IgD-negative memory B cell (primary cell): ENCODE data around the gene CYREN. TPM values are rescaled to one million over a fixed set of nuclear protein-coding genes. Genes with fewer than 3 reads are reported as not detected.
A peak's percentile ranks its signal among the peaks of the same experiment; 100 is the strongest.
"Not testable (repeated sequence)": the region's sequence is repeated elsewhere in the genome, so short reads cannot be mapped to it uniquely, and the experiment has no call there.

Source experiments
- H3K27ac Mint-ChIP-seq, 3 donors: one replicate each; pipeline ENCODE4 v1.8.0; 2020 to 2022; ENCODE audit warnings: mild to moderate bottlenecking in 3 of 3, mixed read lengths in 3 of 3, moderate library complexity in 1 of 3
- H3K27me3 Mint-ChIP-seq: one replicate; pipeline ENCODE4 v1.8.0; 2021; ENCODE audit warnings: mixed read lengths
- H3K36me3 Mint-ChIP-seq: one replicate; pipeline ENCODE4 v1.8.0; 2020; ENCODE audit warnings: mild to moderate bottlenecking, mixed read lengths
- H3K4me1 Mint-ChIP-seq, 3 donors: one replicate each; pipeline ENCODE4 v1.8.0; 2020 to 2022; ENCODE audit warnings: mixed read lengths in 3 of 3, mild to moderate bottlenecking in 1 of 3
- H3K4me3 Mint-ChIP-seq, 4 donors: one replicate each; pipeline ENCODE4 v1.8.0; 2020 to 2022; ENCODE audit warnings: mild to moderate bottlenecking in 4 of 4, mixed read lengths in 4 of 4, moderate library complexity in 3 of 4
- H3K9me3 Mint-ChIP-seq, 3 donors: one replicate each; pipeline ENCODE4 v1.8.0; 2020 to 2021; ENCODE audit warnings: mixed read lengths in 3 of 3, mild to moderate bottlenecking in 1 of 3
- polyA plus RNA-seq: library from polyadenylated mRNA; unstranded; fragments of 300-500 nt; fragmentation: Illumina TruSeq; gene quantifications from one replicate; pipeline ENCODE4 v1.2.3, GENCODE V29; 2021

CYREN gene, protein sequence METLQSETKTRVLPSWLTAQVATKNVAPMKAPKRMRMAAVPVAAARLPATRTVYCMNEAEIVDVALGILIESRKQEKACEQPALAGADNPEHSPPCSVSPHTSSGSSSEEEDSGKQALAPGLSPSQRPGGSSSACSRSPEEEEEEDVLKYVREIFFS
- 39.5 TPM for polyA plus RNA-seq

DNA sequence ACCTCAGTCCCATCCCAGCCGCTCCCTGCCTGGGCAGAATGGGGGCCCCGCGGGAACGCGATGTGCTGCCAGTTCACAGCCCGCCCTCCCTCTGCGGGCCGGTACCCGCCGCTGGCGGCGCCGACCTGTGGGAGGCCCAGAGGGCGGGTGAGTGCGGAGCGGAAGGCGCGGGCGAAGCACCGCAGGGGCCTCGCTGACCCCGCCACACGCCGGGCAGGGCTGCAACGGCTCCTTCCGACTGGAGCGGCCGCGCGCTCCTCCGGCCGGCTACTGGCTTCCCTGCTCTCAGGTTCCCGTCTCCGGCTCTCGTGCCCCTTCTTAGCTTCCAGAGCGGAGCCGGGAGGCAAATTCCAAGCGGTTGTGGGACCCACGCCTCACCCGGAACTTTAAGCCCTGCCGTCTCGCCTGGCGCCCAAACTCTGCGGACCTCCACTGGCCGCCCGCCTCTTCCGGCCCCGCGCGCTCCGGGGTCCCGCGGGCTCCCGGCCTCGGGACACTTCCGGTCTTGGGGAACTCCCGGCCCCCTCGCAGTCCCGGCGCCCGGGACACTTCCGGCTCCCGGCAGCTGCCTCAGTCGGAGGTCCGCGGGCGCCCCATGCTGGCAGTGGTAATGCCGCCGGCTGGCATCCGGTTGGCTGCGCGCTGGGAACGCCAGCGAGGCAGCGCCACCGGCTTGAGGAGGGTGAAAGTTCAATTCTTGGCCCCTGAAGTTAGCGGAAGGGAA lies at the start of gene CYREN:
Gene CYREN (minus strand): TSS at position 434 of the 724 bp plus-strand sequence. CDS start 1,785 bp downstream, outside the sequence.
- Mint-ChIP-seq H3K27me3 (no peaks in the 10 kb centered on the region), H3K9me3 (peaks cover 0 to 2% (median 0%) of the 10 kb centered on the region in 3 donors), H3K4me1 (peaks cover 30 to 37% (median 35%) of the 10 kb centered on the region in 3 donors), H3K36me3 (no peaks in the 10 kb centered on the region), H3K27ac (peak within 1 kb of the TSS; percentile 96 to 99 (median 98)), H3K4me3 (peak within 1 kb of the TSS; percentile 83 to 98 (median 91))

GRCh38 chr7:135217645-135218509 lies 47.4 kb upstream of the CYREN start:
- Mint-ChIP-seq H3K27ac (no peak overlapping the region), H3K4me1 (peaks cover 0 to 5% (median 0%) of the 10 kb centered on the region in 3 donors), H3K27me3 (peaks cover 3% of the 10 kb centered on the region), H3K36me3 (peaks cover 2% of the 10 kb centered on the region), H3K9me3 (no peaks in the 10 kb centered on the region), H3K4me3 (no peak overlapping the region)

GRCh38 chr7:135215698-135216097 lies 45.2 kb upstream of the CYREN start:
- H3K27ac Mint-ChIP-seq, result no peak overlapping the region
- H3K9me3 Mint-ChIP-seq, result no peaks in the 10 kb centered on the region
- H3K27me3 Mint-ChIP-seq, result peaks cover 3% of the 10 kb centered on the region
- H3K4me3 Mint-ChIP-seq, result peak overlapping the region in 1 of 4 donors; percentile 33
- H3K4me1 Mint-ChIP-seq, result peaks cover 0 to 6% (median 2%) of the 10 kb centered on the region in 3 donors
- no peaks in the 10 kb centered on the region for H3K36me3 Mint-ChIP-seq

GRCh38 chr7:135215180-135215579 lies 44.7 kb upstream of the CYREN start:
- H3K4me1 Mint-ChIP-seq, result peaks cover 0 to 9% (median 5%) of the 10 kb centered on the region in 3 donors
- H3K27me3 Mint-ChIP-seq, result peaks cover 3% of the 10 kb centered on the region
- no peak overlapping the region for H3K27ac Mint-ChIP-seq
- no peaks in the 10 kb centered on the region for H3K9me3 Mint-ChIP-seq
- H3K4me3 Mint-ChIP-seq, result peak overlapping the region in 1 of 4 donors; percentile 33
- H3K36me3 Mint-ChIP-seq, result no peaks in the 10 kb centered on the region

GRCh38 chr7:135213831-135214230 lies 43.3 kb upstream of the CYREN start:
- H3K9me3 Mint-ChIP-seq, result no peaks in the 10 kb centered on the region
- peak overlapping the region in 3 of 4 donors; percentile 20 to 84 (median 58) for H3K4me3 Mint-ChIP-seq
- H3K27ac Mint-ChIP-seq, result peak overlapping the region in 1 of 3 donors; percentile 12
- H3K27me3 Mint-ChIP-seq, result peaks cover 2% of the 10 kb centered on the region
- peaks cover 3 to 14% (median 9%) of the 10 kb centered on the region in 3 donors for H3K4me1 Mint-ChIP-seq
- no peaks in the 10 kb centered on the region for H3K36me3 Mint-ChIP-seq

DNA sequence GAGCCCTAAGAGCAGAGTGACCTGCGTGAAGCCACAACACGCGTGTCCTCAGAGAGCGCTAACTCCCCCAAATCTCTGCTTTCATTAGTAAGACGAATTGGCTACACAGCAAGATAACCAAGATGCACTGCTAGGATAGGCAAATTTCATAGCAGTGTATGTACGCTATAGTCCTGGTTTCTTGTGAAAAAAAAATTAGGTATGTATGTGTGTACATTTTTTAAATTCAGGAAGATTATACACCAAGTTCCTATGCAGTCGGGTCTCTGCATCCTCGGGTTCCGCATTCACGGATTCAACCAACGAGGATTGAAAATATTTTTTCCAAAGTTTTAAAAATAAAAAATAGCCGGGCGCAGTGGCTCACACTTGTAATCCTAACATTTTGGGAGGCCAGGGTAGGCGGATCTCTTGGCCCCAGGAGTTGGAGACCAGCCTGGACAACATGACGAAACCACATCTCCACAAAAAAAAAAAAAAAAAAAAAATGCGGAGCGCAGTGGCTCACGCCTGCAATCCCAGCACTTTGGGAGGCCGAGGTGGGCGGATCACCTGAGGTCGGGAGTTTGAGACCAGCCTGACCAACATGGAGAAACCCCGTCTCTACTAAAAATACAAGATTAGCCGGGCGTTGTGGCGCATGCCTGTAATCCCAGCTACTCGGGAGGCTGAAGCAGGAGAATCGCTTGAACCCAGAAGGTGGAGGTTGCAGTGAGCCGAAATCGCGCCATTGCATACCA lies 41.6 kb upstream of the CYREN start:
- Mint-ChIP-seq H3K27ac (peak overlapping the region; percentile 64 to 94 (median 83)), H3K4me1 (peaks cover 18 to 29% (median 20%) of the 10 kb centered on the region in 3 donors), H3K4me3 (peak overlapping the region; percentile 89 to 98 (median 96))
- H3K27me3 Mint-ChIP-seq, H3K9me3 Mint-ChIP-seq, H3K36me3 Mint-ChIP-seq: not testable (repeated sequence)

DNA sequence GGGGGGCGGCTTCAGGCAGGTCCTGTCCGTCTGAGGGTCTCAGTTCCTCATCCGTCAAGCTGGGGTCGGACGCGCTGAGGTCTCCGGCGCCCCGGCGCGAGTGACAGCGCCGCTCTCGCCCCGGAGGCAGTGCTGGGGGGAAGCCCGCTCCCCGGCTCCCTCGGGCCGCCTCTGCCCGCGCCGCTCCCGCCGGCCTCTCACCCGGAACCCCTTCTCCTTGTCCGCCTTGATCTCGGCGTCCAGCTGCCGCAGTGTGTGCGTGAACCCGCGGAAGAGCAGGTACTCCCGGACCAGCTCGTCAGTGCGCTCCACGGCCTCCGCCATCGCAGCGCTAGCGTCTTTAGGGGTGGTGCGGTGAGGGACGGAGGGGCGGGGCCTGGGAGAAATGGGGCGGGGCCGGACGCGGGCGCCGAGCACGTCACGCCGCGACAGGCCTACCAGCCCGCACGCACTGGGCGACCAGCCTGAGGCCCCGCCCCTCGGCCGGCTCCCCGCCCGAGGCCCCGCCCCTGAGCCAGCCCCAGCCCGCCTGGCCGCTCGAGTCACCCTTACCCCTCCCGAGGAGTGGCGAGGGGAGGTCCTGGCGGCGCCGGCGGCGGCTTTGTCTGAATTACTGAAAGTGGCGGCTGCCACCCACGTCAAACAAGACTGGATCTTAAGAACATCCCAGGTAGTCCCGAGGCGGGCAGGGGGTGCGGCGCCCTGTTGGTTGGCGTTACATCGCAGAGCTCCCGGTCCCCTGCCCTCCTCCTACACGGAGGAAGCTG lies 40.9 kb upstream of the CYREN start, which contains the start of gene WDR91:
Gene WDR91 (minus strand): TSS at position 348 of the 767 bp plus-strand sequence. CDS start 24 bp downstream, at position 324.
- peak within 1 kb of the TSS; percentile 64 to 98 (median 94) for H3K27ac Mint-ChIP-seq
- peak within 1 kb of the TSS; percentile 89 to 98 (median 96) for H3K4me3 Mint-ChIP-seq
- peaks cover under 1% of the 10 kb centered on the region for H3K36me3 Mint-ChIP-seq
- H3K27me3 Mint-ChIP-seq, result peaks cover 2% of the 10 kb centered on the region
- H3K4me1 Mint-ChIP-seq, result peaks cover 23 to 34% (median 24%) of the 10 kb centered on the region in 3 donors
- H3K9me3 Mint-ChIP-seq, result no peaks in the 10 kb centered on the region

DNA sequence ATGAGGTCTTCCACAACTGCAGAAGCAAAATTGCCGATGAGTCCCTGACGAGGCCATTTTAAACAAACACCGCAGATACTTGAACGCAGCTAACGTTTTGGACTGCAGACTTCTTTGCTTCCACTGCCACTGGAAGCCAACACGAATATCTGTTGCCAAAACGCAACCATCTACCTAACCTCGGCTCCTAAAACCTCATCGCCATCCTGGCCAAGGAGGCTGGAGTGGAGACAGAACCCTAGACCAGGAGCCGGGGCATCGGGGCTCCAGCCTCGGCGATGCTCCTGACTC lies 40.3 kb upstream of the CYREN start:
- peaks cover 23 to 36% (median 24%) of the 10 kb centered on the region in 3 donors for H3K4me1 Mint-ChIP-seq

DNA sequence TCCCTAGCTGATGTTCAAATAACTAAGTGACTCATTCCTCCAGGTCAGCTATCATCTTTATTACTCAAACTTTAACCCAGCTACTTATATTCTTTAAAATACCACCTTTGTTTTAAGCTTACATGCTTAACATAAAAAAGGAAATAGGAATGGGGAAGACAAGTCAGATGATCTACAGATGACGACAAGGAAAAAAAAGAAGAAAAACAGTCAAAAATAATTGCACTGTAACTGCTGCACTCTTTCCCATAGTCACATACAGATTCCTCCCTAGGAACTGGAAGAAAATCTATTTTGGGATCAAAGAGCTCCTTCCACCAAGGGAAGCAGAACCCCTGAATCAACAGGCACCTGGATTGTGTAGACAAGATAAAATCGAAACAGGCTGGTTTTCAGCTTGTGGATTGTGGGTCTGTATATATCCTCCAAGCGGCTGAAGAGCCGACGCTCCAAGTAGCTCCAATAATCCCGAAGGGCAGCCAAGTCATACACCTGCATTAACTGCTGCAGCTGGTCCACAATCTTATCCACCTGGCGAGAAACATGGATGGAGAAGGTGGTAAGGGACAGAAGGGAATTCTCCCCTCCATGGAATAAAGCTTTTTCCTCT lies 38.8 kb upstream of the CYREN start:
- H3K27me3 Mint-ChIP-seq, result no peaks in the 10 kb centered on the region
- peaks cover 23 to 36% (median 24%) of the 10 kb centered on the region in 3 donors for H3K4me1 Mint-ChIP-seq
- peaks cover 4% of the 10 kb centered on the region for H3K36me3 Mint-ChIP-seq
- peak overlapping the region in 2 of 3 donors; percentile 64 to 69 for H3K27ac Mint-ChIP-seq
- H3K4me3 Mint-ChIP-seq, result peak overlapping the region in 3 of 4 donors; percentile 55 to 89 (median 65)
- H3K9me3 Mint-ChIP-seq, result no peaks in the 10 kb centered on the region

More for the DNA sequence above, 40.3 kb upstream of the CYREN start:
- H3K4me3 Mint-ChIP-seq, result peak overlapping the region; percentile 89 to 98 (median 96)
- peak overlapping the region; percentile 64 to 98 (median 94) for H3K27ac Mint-ChIP-seq
- H3K27me3 Mint-ChIP-seq, result no peaks in the 10 kb centered on the region
- no peaks in the 10 kb centered on the region for H3K9me3 Mint-ChIP-seq
- H3K36me3 Mint-ChIP-seq, result peaks cover 4% of the 10 kb centered on the region

DNA sequence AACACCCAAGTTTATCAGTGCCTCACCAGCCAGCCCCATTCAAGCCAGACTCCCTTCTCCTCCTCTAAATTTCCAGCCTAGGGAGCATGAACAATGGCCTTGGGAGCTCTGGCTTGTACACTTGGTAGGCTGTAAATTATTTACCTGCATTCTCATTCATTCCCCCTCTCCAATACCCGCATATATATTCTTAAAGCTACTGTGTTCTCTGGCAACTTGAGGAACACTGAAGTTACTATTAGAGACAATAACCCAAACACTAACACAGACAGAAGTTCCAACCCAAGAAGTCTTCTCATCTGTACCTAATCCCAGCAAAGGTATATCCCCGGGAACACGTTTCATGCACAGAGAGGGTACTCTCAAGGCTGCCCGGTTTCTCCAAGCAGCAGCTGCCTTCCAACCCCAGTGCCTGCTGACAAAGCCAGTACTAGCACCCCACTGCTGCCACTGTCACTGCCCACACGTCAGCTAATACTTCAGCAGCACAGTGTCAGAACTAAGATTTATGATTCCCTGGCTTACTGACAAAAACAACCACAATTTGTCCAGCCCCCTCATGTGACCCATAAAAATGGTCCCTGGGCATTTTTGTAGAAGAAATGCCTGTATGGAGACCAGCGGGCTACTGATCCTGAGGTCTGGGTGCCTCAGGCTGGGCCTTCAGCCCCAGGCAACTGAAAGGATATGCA lies 37.7 kb upstream of the CYREN start:
- H3K27ac Mint-ChIP-seq, result peak overlapping the region in 1 of 3 donors; percentile 88
- H3K36me3 Mint-ChIP-seq, result peaks cover 4% of the 10 kb centered on the region
- H3K4me3 Mint-ChIP-seq, result peak overlapping the region; percentile 41 to 89 (median 72)
- H3K27me3 Mint-ChIP-seq, result no peaks in the 10 kb centered on the region
- H3K9me3 Mint-ChIP-seq, result no peaks in the 10 kb centered on the region
- peaks cover 24 to 37% (median 24%) of the 10 kb centered on the region in 3 donors for H3K4me1 Mint-ChIP-seq

GRCh38 chr7:135207406-135208101 lies 37.0 kb upstream of the CYREN start:
- peaks cover 4% of the 10 kb centered on the region for H3K36me3 Mint-ChIP-seq
- H3K9me3 Mint-ChIP-seq, result no peaks in the 10 kb centered on the region
- no peaks in the 10 kb centered on the region for H3K27me3 Mint-ChIP-seq
- H3K4me1 Mint-ChIP-seq, result peaks cover 24 to 37% (median 27%) of the 10 kb centered on the region in 3 donors
- peak overlapping the region; percentile 72 to 89 (median 86) for H3K4me3 Mint-ChIP-seq
- peak overlapping the region; percentile 17 to 76 (median 71) for H3K27ac Mint-ChIP-seq

GRCh38 chr7:135206941-135207391 lies 36.5 kb upstream of the CYREN start:
- H3K36me3 Mint-ChIP-seq, result peaks cover 4% of the 10 kb centered on the region
- H3K4me3 Mint-ChIP-seq, result peak overlapping the region; percentile 72 to 89 (median 86)
- H3K27me3 Mint-ChIP-seq, result no peaks in the 10 kb centered on the region
- H3K27ac Mint-ChIP-seq, result peak overlapping the region; percentile 17 to 76 (median 71)
- H3K9me3 Mint-ChIP-seq, result no peaks in the 10 kb centered on the region
- H3K4me1 Mint-ChIP-seq, result peaks cover 24 to 37% (median 28%) of the 10 kb centered on the region in 3 donors
